Midbrain (tissue), 1 donor: ENCODE data around the gene LIFR.
A peak's percentile ranks its signal among the peaks of the same experiment; 100 is the strongest.

ENCODE experiments used
- DNase-seq: peaks from one replicate; lab custom pipeline; 2025; lab: John Stamatoyannopoulos, UW

LIFR gene

GRCh38 chr5:38548064-38548759 lies 8.2 kb downstream of the LIFR start:
- no peak for DNase-seq

- no peak for DNase-seq
These were observed 9.2 kb downstream of the LIFR start for GRCh38 chr5:38547257-38547656.

- no peak for DNase-seq
These were observed 9.7 kb downstream of the LIFR start for GRCh38 chr5:38546691-38547146.

- DNase-seq, result no peak
These were observed 12.6 kb downstream of the LIFR start for GRCh38 chr5:38543886-38544285.

GRCh38 chr5:38543074-38543473 lies 13.4 kb downstream of the LIFR start:
- no peak for DNase-seq

- DNase-seq, result no peak
These were observed 15.2 kb downstream of the LIFR start for GRCh38 chr5:38541174-38541725.

GRCh38 chr5:38540314-38540713 lies 16.1 kb downstream of the LIFR start:
- DNase-seq, result peak; percentile 74

- DNase-seq, result no peak
These were observed 18.3 kb downstream of the LIFR start for GRCh38 chr5:38538161-38538560.

- DNase-seq, result no peak
These were observed 18.9 kb downstream of the LIFR start for GRCh38 chr5:38537505-38537904.

GRCh38 chr5:38536968-38537367 lies 19.5 kb downstream of the LIFR start:
- DNase-seq, result no peak

GRCh38 chr5:38535845-38536244 lies 20.6 kb downstream of the LIFR start:
- no peak for DNase-seq

GRCh38 chr5:38535248-38535750 lies 21.1 kb downstream of the LIFR start:
- no peak for DNase-seq

GRCh38 chr5:38534156-38534453 lies 22.3 kb downstream of the LIFR start:
- no peak for DNase-seq

GRCh38 chr5:38533286-38534155 lies 22.9 kb downstream of the LIFR start:
- DNase-seq, result no peak

GRCh38 chr5:38532165-38532669 lies 24.2 kb downstream of the LIFR start:
- peak; percentile 27 for DNase-seq

GRCh38 chr5:38531518-38531917 lies 24.9 kb downstream of the LIFR start:
- DNase-seq, result no peak

GRCh38 chr5:38529955-38530646 lies 26.3 kb downstream of the LIFR start:
- DNase-seq, result peak; percentile 23

- no peak for DNase-seq
These were observed 28.2 kb downstream of the LIFR start for GRCh38 chr5:38528162-38528703.

GRCh38 chr5:38527475-38527874 lies 29.0 kb downstream of the LIFR start:
- no peak for DNase-seq

GRCh38 chr5:38524022-38524421 lies 32.4 kb downstream of the LIFR start:
- DNase-seq, result no peak

- no peak for DNase-seq
These were observed 37.0 kb downstream of the LIFR start for GRCh38 chr5:38519476-38519875.

- no peak for DNase-seq
These were observed 38.1 kb downstream of the LIFR start for GRCh38 chr5:38518341-38518740.
